ENCODE measurements around the gene SRP72.

DNA sequence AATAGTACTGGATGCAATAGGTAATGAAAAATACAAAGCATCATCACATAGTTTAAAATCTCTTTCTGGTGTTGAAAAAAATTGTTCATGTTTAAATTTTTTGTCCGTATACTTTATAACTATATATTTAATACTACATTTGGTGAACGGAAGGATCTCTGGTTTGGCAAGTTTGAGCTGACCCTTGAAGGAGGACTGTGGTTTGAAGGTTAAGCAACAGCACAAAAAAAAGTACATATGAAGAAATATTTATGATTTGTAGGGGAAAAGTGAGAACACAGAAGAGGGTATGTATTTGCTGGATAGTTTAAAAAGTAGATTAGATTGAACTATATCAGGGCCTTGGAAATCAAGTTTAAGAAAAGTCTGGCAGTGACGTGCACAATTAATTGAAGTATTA lies 13.3 kb downstream of the SRP72 start:
- TF ChIP-seq, protein P1, sequence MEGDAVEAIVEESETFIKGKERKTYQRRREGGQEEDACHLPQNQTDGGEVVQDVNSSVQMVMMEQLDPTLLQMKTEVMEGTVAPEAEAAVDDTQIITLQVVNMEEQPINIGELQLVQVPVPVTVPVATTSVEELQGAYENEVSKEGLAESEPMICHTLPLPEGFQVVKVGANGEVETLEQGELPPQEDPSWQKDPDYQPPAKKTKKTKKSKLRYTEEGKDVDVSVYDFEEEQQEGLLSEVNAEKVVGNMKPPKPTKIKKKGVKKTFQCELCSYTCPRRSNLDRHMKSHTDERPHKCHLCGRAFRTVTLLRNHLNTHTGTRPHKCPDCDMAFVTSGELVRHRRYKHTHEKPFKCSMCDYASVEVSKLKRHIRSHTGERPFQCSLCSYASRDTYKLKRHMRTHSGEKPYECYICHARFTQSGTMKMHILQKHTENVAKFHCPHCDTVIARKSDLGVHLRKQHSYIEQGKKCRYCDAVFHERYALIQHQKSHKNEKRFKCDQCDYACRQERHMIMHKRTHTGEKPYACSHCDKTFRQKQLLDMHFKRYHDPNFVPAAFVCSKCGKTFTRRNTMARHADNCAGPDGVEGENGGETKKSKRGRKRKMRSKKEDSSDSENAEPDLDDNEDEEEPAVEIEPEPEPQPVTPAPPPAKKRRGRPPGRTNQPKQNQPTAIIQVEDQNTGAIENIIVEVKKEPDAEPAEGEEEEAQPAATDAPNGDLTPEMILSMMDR (IDR thresholded peaks at IDR 0.05; ENCODE audit: extremely low read depth in 1 of 2, insufficient read depth in 1 of 2, low read depth in 1 of 2, low read length in 2 of 2), result no peak
- TF ChIP-seq EZH2 (IDR thresholded peaks at IDR 0.05; ENCODE audit: borderline replicate concordance, low read depth, low read length, severe bottlenecking), result no peak
- TF ChIP-seq, protein P2, sequence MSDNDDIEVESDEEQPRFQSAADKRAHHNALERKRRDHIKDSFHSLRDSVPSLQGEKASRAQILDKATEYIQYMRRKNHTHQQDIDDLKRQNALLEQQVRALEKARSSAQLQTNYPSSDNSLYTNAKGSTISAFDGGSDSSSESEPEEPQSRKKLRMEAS (IDR thresholded peaks at IDR 0.05; ENCODE audit: insufficient read depth, insufficient read length), result no peak
- no peak for TF ChIP-seq GATA2 (IDR thresholded peaks at IDR 0.05; ENCODE audit: insufficient read depth, insufficient read length, low read depth, low read length)
- no peak for TF ChIP-seq JUN (IDR thresholded peaks at IDR 0.05; ENCODE audit: borderline replicate concordance, insufficient read depth, insufficient read length, low read depth)
- no peak for TF ChIP-seq POLR2AphosphoS5 (IDR thresholded peaks at IDR 0.05; ENCODE audit: insufficient read depth, low read depth, low read length)
- no peak for TF ChIP-seq FOS (IDR thresholded peaks at IDR 0.05; ENCODE audit: borderline replicate concordance, insufficient read depth, low read length)
- TF ChIP-seq POLR2A (IDR thresholded peaks at IDR 0.05; ENCODE audit: low read depth, low read length), result no peak
- TF ChIP-seq MYC (IDR thresholded peaks at IDR 0.05; ENCODE audit: low read depth, low read length), result no peak

Measured in endothelial cell of umbilical vein (primary cell).